NCI-H187 treated with DMSO at 0.1 percent for 48 hours (cell line): ENCODE data around the gene TAS2R20.
"Not testable (repeated sequence)": the region's sequence is repeated elsewhere in the genome, so short reads cannot be mapped to it uniquely, and the experiment has no call there.

Experiments used
- DNase-seq: peaks from one replicate; lab custom pipeline; 2025; lab: John Stamatoyannopoulos, UW

The TAS2R20 gene, protein sequence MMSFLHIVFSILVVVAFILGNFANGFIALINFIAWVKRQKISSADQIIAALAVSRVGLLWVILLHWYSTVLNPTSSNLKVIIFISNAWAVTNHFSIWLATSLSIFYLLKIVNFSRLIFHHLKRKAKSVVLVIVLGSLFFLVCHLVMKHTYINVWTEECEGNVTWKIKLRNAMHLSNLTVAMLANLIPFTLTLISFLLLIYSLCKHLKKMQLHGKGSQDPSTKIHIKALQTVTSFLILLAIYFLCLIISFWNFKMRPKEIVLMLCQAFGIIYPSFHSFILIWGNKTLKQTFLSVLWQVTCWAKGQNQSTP

DNA sequence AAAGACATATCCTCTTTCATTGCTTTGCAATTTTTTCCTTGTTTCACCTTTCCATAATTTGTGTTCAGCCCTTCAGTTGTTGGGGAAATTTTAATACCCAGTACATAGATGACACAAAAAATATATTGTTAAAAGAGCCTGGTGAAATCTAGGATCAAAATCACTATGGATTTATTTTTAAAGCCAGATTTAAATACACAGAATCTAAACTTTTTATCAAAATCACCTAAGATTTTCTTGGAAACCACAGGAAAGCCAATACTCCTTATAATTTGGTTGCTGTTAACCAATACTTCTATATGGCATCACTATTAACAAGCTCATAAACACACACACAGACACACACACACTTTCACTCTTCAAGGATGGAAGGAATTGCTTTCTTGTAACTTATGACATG, at the start of gene TAS2R20:
TAS2R20 (minus strand) TSS at position 101 of the 400 bp plus-strand sequence. CDS start 429 bp downstream, outside the sequence.
- no peak for DNase-seq

DNA sequence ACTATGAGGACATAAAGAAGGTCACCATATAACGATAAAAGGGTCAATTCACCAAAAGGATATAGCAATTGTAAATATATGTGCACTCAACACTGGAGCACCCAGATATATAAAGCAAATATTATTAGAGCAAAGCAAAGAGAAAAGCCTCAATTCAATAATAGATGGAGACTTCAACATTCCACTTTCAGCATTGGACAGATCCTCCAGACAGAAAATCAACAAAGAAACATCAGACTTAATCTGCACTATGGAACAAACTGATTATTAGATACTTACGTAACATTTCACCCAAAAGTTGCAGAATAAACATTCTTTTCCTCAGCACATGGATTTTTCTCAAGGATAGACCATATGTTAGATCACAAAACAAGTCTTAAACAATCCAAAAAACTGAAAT, 43.3 kb upstream of the TAS2R20 start:
- DNase-seq = not testable (repeated sequence)

DNA sequence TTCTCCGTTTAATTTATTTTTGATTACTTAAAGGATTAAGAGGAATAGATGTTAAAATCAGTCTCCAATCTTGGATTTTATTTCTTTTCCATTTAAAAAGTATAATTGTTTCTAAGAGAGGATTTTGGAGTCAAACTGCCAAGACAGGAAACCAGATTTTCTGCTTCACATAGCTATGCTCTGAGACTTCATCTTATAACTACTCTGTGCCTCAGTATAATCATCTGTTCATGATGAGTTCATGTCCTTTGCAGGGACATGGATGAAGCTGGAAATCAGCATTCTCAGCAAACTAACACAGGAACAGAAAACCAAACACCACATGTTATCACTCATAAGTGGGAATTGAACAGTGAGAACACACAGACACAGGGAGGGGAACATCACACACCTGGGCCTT, 42.1 kb upstream of the TAS2R20 start:
- no peak for DNase-seq

DNA sequence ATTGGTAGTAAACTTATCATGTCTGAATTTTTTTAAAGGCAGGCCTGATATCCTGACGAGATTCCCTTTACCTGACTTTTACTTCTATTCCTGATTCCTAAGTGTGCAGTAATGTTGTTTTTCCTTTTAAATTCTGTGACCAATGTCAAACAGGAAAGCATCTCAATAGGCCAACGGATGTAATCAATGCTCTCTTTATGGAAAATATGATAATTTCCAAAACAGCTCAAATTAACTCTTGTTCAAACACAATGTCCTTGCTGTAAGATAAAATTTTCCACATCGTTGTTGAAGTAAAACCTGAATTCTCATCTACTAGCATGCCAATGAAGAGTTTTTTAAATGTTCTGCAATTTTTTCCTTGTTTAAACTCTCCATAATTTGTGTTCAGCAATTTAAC, 41.1 kb upstream of the TAS2R20 start:
- DNase-seq = no peak

DNA sequence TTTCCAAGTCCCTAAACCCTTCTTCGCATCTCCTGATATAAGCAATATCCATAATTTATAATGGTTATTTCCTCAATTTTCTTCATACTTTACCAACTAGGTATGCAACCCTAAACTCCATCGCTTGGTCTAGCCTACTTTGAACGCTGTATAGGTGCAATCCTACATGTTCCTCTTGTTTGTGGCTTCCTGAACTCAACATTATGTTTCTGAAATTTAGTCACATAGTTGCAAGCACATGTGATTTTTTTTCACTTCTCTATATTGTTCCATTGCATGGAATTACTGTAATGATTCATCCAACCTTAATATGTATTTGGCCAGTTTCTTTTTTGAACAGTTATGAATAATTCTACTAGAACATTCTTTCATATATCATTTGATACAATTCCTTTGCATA, 35.9 kb upstream of the TAS2R20 start:
- not testable (repeated sequence) for DNase-seq

DNA sequence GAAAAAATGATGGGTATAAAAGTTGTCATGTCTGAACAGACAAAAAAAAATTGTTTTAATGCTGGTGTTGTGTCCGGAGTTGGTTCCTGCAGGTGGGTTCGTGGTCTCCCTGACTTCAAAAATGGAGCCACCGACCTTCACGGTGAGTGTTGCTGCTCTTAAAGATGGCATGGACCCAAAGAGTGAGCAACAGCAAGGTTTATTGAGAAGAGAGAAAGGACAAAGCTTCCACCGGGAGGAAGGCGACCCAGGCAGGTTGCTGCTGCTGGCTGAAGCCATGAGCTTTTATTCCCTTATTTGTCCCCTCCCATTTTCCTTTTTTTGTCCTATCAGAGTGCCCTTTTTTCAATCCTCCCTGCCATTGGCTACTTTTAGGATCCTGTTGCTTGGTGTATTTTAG, 33.2 kb upstream of the TAS2R20 start, which contains the start of gene TAS2R31:
TAS2R31 (minus strand) TSS at position 101 of the 400 bp plus-strand sequence; CDS start at position 29, 72 bp downstream.
- no peak for DNase-seq

DNA sequence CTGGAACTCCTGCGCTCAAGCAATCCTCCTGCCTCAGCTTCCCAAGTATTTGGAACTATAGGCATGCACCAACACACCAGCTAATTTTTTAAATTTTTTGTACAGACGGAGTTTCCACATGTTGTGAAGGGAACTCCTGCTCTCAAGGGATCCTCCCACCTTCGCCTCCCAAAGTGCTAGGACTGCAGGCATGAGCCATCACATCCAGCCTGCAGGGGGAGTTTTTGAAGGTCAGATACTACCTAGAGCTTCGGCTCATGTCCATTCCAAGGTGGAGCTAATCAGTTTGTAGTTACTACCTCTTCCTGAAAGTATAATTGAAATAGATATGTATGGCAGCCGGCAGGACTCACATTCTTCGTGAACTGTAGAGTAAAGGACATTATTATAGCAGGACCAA, 28.0 kb upstream of the TAS2R20 start:
- DNase-seq = no peak

DNA sequence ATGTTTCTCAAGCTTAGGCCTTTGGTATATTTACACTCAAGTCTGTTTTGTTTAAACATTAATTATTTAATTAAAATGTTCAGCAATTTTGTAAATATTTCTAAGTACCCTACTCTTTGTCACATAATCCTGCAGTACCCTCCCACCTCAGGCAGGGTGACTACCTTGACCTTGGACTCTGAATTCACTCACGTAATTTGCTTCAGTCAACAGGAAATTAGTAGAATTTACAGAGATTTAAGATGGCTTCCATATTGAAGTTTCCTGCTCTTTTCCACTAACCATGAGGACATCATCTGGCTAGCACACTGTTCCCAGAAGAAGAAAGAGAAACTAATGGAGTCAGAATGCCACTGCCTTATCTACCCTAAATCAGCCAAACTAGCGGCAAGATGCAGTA, 25.3 kb upstream of the TAS2R20 start:
- no peak for DNase-seq

DNA sequence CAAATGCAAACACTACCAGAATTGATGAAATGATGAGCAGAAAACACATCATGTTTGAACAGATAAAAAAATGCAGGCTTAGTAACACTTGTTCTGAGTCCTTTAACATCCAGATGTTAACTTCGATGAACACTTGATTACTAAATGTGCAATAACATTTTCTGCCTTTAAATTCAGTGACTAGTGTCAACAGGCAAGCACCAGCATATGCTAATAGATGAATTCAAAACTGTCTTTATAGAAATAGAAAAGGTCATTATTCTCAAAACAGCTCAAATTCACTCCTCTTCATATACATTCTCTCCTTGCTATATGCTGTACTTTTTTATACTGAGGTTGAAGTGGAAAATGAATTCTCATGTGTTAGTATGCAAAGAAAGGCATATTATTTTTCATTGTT, 24.4 kb upstream of the TAS2R20 start, which contains the start of gene TAS2R19:
TAS2R19 (minus strand) TSS at position 101 of the 400 bp plus-strand sequence; CDS start at position 52, 49 bp downstream.
- no peak for DNase-seq

DNA sequence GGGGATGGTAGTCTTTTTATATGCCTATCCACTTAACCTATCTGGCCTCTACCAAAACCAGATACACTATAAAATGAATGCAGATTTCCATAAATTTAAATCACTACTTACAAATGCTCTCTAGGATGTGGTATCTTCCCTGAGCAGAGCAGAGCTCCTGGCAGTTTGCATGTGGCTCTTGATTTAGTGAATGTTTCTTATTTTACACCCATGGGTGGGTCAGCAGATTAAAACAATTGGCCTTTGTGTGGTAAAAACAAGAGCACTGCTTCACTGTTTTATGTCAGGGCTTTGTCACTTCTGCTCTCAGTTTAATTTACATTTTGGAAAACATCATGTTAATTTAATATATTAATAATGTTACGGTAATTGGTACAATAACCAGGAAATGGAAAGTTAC, 18.8 kb upstream of the TAS2R20 start:
- no peak for DNase-seq

DNA sequence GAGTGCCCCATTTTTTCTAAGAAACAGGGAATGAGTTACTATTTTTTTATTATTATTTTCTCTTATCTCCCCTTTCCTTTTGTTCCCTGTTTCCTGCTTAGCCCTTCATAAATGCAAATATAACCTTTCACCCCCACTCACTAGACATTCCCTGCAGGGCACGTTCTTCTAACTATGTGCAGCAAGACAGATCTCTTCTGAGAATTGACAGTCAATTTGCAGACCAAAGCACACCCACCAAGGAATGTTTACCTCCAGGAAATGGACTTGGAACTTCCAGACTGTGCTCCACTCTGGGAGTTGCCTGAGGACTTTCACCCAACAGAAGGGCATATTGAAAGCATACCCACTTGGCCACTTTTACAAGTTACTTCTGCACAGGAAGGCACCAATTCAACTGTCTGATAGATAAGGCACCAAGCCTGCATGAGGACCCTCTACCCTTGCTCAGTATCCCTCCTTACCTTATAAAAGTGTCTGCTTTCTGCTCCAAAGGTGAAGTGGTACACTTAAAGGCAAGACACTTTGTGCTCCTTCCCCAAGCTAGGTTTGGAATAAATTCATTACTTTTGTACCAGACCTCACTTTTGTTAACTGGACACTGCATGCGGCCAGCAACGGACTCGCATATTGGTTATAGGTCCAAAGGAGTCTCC, 17.8 kb upstream of the TAS2R20 start:
- DNase-seq = no peak

DNA sequence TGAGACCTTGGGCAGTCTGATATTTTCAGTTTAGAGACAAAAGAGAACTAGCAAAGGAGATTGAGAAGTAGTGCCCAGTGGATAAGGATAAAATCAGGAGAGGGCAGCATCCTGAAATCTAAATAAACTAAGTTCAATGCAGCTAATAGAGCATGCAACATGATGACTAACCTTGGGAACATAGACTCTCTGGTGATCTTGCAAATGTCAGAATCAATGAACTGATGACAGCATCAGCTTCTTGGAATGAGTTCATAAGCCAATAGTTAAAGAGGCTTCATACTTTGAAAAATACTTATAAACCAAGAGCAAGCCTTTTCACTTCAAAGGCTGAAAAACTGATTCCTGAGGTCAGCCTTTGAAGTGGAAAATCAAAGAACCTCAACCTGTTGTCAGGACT, 16.1 kb upstream of the TAS2R20 start:
- DNase-seq = no peak

DNA sequence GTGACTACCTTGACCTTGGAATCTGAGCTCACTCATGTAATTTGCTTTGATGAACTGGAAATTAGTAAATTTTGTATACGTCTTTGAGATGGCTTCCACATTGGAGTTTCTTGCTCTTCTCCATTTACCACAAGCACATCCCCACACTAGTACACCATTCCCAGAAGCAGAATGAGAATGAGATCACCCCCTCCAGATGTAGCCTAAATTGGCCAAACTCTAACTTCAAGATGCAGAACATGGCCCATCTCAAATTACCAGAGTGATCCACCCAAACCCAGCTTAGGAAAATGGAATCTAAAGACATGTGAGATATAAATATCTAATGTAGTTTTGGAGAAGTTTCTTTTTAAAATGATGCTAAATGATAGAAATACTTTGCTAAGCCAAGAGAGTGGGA, 9.5 kb upstream of the TAS2R20 start:
- DNase-seq = no peak

DNA sequence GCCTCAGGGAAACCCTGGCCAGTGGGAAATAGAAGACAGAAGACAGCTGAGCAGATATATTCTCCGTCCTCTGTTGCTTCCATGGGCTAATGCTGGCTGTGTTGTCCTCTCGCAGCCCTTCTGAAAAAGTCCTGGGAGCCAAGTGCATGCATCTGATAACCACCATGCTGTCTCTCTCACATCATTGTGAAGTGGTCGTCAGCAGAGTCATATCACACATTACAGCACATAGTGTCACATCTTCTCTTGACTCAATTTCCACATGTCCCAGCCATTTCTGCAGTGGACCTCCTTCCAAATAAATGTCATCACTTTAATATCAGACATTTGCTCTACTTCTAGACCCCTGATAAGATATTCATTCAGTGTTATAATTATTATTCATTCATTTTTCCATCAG, 3.8 kb downstream of the TAS2R20 start:
- DNase-seq = no peak

DNA sequence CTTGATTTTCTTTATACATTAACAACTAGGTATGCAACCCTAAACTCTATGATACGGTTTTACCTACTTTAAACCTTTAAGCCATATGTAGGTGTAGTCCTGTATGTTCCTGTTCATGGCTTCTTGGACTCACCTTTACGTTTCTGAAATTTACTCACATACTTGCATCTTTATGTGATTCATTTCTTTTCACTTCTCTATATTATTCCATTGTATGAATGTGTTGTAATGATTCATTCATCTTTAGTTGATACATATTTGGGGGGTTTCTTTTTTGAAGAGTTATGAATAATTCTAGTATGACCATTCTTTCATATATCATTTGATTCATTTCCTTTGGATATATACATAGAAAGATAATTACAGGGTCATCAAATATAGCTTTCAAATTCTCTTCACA, 9.0 kb downstream of the TAS2R20 start:
- DNase-seq = no peak

DNA sequence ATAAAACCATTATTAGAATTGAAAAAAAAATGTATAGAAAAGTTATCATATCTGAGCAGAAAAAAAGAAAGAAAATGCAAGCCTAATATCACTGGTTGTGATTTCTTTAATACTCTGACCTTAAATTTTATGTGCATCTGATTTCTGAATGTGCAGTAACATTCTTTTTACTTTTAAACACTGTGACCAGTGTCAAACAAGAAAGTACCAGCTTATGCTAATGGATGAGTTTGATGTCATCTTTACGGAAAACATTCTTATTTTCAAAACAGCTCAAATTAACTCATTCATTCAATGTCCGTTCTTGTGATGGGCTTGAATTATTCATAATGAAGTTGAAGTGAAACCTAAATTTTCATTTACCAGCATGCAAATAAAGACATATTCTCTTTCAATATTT, 11.3 kb downstream of the TAS2R20 start, which contains the start of gene TAS2R50:
TAS2R50 (minus strand) TSS at position 101 of the 400 bp plus-strand sequence; CDS start at position 49, 52 bp downstream.
- DNase-seq = no peak

DNA sequence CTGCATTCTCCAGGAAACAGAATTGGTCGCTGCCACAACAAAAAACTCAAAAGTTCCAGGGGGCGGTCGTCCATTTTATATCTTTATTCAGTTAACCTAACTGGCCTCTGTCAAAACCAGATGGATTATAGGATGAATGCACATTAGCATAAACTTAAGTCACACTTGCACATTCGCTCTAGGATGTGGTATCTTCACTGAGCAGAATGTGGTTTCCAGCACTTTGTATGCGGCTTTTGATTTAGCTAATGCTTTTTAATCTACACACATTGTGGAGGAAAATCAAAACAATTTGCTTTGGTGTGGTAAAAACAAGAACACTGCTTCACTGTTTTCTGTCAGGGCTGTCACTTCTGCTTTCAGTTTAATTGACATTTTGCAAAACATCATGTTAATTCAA, 15.9 kb downstream of the TAS2R20 start:
- DNase-seq = no peak

DNA sequence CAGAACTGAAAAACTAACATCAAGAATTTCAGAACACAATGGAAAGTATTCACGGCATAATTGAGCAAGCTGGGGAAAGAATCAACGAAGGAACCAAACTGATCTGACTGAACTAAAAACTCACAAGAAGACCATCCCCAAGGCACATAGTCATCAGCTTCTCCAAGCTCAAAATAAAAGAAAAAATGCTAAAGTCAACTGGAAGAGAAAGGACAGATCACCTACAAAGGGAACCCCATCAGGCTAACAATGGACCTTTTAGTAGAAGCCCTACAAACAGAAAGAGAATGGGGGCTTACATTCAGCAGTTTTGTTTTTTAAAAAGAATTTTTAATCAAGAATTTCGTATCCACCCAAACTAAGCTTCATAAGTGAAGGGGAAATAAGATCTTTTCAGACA, 23.1 kb downstream of the TAS2R20 start:
- DNase-seq = no peak

DNA sequence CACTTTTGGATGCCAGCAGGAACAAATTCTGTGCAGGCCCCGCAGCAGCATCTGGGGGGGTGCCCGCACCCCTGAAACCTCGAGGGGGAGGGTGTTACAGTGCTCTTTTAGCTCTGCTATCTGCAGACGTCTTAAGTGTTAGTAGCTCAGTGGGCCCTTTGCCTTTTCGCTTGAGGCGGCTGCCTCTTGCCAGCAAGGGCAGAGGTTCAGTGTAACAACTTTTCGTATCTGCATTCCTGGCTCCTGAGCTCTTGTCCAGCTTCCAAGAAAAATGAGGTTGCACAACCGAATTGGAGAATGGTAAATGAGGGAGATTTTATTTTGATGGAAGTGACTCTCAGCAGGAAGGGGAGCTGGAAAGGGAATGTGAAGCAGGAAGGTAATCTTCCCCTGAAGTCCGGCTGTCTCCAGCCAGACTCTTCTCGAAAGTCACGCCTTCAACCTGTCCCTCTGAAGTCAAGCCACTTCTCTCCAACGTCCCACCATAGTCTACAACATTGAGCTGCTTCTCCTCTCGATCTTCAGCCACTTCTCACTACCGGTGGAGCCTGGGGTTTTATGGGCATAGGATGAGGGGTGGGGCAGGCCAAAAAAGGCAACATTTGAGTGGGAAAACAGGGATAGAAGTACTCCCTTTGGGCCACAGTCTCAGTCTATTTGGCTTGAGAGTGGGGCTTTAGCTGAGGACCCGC, 29.2 kb downstream of the TAS2R20 start:
- no peak for DNase-seq

DNA sequence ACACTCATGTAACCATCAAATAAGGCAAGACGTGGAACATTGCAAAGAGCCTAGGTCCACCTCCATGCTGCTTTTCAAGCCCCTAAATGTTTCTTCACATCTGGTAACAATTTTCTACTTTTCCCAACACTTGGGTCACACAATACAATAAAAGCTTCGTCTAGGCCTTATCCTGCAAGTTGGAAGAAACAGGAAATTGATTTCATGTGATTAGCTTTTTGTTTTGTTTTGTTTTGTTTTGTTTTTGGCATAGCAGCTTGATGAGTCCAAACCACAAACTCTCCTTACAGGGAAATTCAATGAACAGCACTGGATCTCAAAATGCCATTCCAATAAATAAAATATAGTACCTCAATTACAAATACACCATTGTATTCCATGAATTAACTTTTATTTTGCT, 30.7 kb downstream of the TAS2R20 start:
- no peak for DNase-seq

DNA sequence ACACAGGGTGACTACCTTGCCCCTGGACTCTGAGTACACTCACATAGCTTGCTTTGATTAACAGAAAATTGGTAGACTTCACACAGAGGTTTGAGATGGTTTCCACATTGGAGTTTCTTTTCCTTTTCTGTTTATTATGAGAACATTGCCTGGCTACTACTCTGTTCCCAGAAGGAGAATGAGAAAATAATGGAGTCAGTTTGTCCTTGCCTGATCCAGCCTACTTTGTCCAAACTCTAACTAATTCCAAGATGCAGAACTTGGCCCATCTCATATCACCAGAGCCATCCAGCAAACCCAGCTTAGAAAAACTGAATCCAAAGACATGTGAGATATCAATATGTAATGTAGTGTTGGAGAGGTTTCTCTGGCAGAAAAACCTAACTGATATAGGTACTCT, 31.8 kb downstream of the TAS2R20 start:
- no peak for DNase-seq

DNA sequence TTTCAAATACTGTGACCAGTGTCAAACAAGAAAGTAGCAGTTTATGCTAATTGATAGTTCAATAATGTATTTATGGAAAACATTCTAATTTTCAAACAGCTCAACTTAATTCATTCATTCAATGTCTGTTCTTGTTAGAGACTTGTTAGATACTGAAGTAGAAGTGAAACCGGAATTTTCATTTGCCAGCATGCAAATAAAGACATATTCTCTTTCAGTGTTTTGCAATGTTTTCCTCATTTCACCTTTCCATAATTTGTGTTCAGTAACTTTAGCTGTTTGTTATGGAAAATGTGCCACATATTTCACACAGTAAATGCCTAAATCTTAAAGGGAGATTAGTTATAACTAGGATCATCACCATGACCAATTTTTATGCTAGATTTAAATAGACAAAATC, 32.6 kb downstream of the TAS2R20 start:
- no peak for DNase-seq

DNA sequence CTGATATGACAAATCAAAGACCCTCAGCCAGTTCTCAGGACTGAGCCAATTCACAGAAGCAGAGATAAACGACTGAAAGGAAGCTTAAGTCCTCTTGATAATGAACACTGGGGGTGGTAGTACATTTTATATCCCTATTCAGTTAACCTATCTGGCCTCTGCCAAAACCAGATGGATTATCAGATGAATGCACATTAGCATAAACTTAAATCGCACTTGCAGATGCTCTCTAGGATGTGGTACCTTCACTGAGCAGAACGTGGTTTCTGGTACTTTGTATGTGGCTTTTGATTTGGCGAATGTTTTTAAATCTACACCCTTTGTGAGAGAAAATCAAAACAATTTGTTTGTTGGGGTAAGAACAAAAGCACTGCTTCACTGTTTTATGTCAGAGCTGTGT, 37.9 kb downstream of the TAS2R20 start:
- no peak for DNase-seq
